HG03432 (cell line): ENCODE data around the gene ZSCAN9.
A peak's percentile ranks its signal among the peaks of the same experiment; 100 is the strongest.

Experiments
- ATAC-seq: cut with Tn5 transposase; IDR thresholded peaks from one replicate; pipeline ENCODE4 v1.9.1; 2021; ENCODE audit warnings: mild to moderate bottlenecking, moderate library complexity; ENCODE audit not compliant: unreplicated experiment

Gene ZSCAN9

GRCh38 chr6:28266563-28266961 lies 41.5 kb downstream of the ZSCAN9 start:
- no peak for ATAC-seq

- ATAC-seq = peak; percentile 96
Observed at GRCh38 chr6:28266962-28267694, 42.1 kb downstream of the ZSCAN9 start, which contains the start of gene ZSCAN26. Gene ZSCAN26 (plus strand): TSS chr6:28267143. CDS start chr6:28271920, 4,777 bp downstream.

GRCh38 chr6:28267695-28268059 lies 42.6 kb downstream of the ZSCAN9 start:
- no peak for ATAC-seq

- ATAC-seq = no peak
Observed at GRCh38 chr6:28269492-28269891, 44.4 kb downstream of the ZSCAN9 start.

GRCh38 chr6:28274888-28275287 lies 49.8 kb downstream of the ZSCAN9 start:
- no peak for ATAC-seq

GRCh38 chr6:28277746-28278145 lies 52.7 kb downstream of the ZSCAN9 start:
- ATAC-seq = no peak

GRCh38 chr6:28280595-28281287 lies 55.7 kb downstream of the ZSCAN9 start:
- no peak for ATAC-seq

- peak; percentile 86 for ATAC-seq
Observed at GRCh38 chr6:28281288-28282064, 56.4 kb downstream of the ZSCAN9 start, which contains the start of gene PGBD1. Gene PGBD1 (plus strand): TSS chr6:28281572. CDS start chr6:28283814, 2,242 bp downstream.

GRCh38 chr6:28282926-28283325 lies 57.9 kb downstream of the ZSCAN9 start:
- ATAC-seq = no peak
